GM18870 (cell line): ENCODE results near the gene EPHB4.
"Not testable (repeated sequence)": the region's sequence is repeated elsewhere in the genome, so short reads cannot be mapped to it uniquely, and the experiment has no call there.

Experiments
- ATAC-seq: cut with Tn5 transposase; IDR thresholded peaks from one replicate; pipeline ENCODE4 v1.9.1; 2021; ENCODE audit warnings: moderate library complexity; ENCODE audit not compliant: unreplicated experiment

The EPHB4 gene

GRCh38 chr7:100854899-100855298 is 27.6 kb upstream of the EPHB4 start:
- ATAC-seq, result not testable (repeated sequence)

- no peak for ATAC-seq
These were observed 27.0 kb upstream of the EPHB4 start for GRCh38 chr7:100854146-100854895.

- peak; percentile 59 for ATAC-seq
These were observed 24.9 kb upstream of the EPHB4 start, which contains the start of gene SLC12A9 for GRCh38 chr7:100852048-100852872. TSS of gene SLC12A9 (plus strand) at chr7:100852713. CDS start at chr7:100854198, 1,485 bp downstream.

GRCh38 chr7:100847360-100847759 is 20.0 kb upstream of the EPHB4 start:
- no peak for ATAC-seq

GRCh38 chr7:100840470-100841100 is 13.3 kb upstream of the EPHB4 start:
- ATAC-seq, result no peak

- ATAC-seq, result no peak
These were observed 12.0 kb upstream of the EPHB4 start for GRCh38 chr7:100839361-100839760.

- no peak for ATAC-seq
These were observed 9.9 kb upstream of the EPHB4 start for GRCh38 chr7:100837099-100837836.

- no peak for ATAC-seq
These were observed 9.4 kb upstream of the EPHB4 start for GRCh38 chr7:100836812-100837098.

- ATAC-seq, result no peak
These were observed 8.8 kb upstream of the EPHB4 start for GRCh38 chr7:100835903-100836811.

GRCh38 chr7:100832281-100832633 is 4.9 kb upstream of the EPHB4 start:
- no peak for ATAC-seq

GRCh38 chr7:100830396-100830795 is 3.1 kb upstream of the EPHB4 start:
- no peak for ATAC-seq

GRCh38 chr7:100829150-100829716 is 1.9 kb upstream of the EPHB4 start:
- ATAC-seq, result no peak

- ATAC-seq, result no peak
These were observed 601 bp downstream of the EPHB4 start for GRCh38 chr7:100826514-100827329.

- no peak for ATAC-seq
These were observed 1.4 kb downstream of the EPHB4 start for GRCh38 chr7:100825751-100826513.

- no peak for ATAC-seq
These were observed 2.1 kb downstream of the EPHB4 start for GRCh38 chr7:100825215-100825671.

- no peak for ATAC-seq
These were observed 2.7 kb downstream of the EPHB4 start for GRCh38 chr7:100824499-100825214.

GRCh38 chr7:100823534-100823933 is 3.8 kb downstream of the EPHB4 start:
- no peak for ATAC-seq

GRCh38 chr7:100823140-100823525 is 4.2 kb downstream of the EPHB4 start:
- ATAC-seq, result no peak
